ENCODE data around the gene FAM234A.

Gene FAM234A

DNA sequence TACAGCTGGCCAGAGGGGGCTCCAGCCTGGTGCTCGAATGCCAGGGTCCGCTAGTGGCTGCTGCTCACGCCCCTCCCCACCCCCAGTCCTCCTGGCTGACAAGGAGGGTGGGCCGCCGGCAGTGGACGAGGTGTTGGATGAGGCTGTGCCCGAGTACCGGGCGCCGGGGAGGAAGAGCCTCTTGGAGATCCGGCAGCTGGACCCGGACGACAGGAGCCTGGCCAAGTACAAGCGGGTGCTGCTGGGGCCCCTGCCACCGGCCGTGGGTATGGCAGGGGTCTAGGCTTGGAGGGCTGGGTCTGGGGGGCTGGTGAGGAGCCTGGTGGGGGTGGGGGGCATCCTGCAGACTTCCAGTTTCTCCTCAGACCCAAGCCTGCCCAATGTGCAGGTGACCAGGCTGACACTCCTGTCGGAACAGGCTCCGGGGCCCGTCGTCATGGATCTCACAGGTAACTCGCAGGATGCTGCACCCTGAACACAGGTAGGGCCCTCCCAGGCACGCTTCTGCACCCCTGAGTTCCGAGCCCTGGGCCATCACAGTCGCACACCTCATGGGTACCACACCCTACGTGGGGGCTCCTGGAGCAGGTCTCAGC lies 47.1 kb downstream of the FAM234A start:
- no peak for DNase-seq (ENCODE audit: low read depth)

DNA sequence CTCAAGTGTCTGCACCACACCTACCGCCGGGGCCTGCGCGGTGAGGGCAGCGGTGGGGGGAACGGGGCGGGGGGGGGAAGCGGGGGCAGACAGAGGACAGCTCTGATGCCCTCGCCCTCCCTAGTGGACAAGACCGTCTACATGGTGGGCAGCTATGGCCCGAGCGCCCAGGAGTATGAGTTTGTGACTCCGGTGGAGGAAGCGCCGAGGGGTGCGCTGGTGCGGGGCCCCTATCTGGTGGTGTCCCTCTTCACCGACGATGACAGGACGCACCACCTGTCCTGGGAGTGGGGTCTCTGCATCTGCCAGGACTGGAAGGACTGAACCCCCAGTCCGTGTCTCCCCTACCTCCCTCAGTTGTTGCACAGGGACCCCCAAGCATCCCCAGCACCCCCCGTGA lies 47.9 kb downstream of the FAM234A start:
- DNase-seq (ENCODE audit: low read depth): no peak

DNA sequence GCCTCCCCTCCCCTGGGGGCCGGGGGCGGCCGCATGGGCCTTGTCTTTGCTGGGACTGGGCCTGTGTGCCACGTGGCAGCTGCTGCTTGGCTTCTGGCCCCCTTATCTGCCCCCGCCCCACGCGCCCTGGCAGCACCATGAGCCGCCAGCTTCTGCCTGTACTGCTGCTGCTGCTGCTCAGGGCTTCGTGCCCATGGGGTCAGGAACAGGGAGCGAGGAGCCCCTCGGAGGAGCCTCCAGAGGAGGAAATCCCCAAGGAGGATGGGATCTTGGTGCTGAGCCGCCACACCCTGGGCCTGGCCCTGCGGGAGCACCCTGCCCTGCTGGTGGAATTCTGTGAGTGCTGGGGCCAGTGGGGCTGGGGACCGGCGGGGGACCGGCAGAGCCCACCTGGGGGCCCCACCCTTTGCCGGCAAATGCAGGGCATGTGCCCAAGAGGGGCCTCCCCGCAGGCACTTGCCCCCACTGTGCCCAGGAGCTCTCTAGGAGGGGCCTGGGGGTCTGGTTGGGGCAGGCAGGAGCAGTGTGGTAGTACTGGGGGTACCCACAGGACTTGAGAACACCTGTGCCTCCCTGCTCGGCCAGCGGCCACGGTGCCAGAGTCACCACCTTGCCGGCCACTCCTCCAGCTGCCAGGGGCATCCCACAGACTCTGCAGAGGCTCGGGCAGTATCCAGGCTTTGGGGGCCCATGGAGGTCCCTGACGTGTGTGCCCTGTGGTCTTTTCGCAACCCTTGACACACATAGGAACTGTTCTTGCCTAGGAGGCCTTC lies 48.6 kb downstream of the FAM234A start, which contains the start of gene PDIA2:
Gene PDIA2 (plus strand): TSS at position 132 of the 773 bp plus-strand sequence. CDS start 6 bp downstream, at position 138.
- no peak for DNase-seq (ENCODE audit: low read depth)

DNA sequence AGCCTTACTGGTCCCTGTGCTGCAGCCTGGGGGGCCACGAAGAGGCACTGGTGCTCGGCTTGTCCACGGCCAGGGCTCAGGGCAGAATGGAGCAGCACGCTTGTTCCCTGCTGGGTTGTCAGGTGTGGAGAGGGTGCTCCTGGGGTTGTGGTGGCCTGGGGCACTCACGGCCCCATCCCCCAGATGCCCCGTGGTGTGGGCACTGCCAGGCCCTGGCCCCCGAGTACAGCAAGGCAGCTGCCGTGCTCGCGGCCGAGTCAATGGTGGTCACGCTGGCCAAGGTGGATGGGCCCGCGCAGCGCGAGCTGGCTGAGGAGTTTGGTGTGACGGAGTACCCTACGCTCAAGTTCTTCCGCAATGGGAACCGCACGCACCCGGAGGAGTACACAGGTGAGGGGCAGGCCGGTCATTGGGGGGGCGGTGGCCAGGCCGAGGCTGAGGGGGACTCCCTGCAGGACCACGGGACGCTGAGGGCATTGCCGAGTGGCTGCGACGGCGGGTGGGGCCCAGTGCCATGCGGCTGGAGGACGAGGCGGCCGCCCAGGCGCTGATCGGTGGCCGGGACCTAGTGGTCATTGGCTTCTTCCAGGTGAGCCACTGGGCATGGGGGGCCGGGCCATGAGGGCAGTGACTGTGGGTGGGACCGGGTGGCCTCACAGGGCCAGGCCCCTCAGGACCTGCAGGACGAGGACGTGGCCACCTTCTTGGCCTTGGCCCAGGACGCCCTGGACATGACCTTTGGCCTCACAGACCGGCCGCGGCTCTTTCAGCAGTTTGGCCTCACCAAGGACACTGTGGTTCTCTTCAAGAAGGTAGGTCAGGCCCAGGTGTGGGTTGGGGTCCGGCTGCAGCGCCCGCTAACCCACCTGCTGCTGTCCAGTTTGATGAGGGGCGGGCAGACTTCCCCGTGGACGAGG lies 49.8 kb downstream of the FAM234A start:
- no peak for DNase-seq (ENCODE audit: low read depth)

DNA sequence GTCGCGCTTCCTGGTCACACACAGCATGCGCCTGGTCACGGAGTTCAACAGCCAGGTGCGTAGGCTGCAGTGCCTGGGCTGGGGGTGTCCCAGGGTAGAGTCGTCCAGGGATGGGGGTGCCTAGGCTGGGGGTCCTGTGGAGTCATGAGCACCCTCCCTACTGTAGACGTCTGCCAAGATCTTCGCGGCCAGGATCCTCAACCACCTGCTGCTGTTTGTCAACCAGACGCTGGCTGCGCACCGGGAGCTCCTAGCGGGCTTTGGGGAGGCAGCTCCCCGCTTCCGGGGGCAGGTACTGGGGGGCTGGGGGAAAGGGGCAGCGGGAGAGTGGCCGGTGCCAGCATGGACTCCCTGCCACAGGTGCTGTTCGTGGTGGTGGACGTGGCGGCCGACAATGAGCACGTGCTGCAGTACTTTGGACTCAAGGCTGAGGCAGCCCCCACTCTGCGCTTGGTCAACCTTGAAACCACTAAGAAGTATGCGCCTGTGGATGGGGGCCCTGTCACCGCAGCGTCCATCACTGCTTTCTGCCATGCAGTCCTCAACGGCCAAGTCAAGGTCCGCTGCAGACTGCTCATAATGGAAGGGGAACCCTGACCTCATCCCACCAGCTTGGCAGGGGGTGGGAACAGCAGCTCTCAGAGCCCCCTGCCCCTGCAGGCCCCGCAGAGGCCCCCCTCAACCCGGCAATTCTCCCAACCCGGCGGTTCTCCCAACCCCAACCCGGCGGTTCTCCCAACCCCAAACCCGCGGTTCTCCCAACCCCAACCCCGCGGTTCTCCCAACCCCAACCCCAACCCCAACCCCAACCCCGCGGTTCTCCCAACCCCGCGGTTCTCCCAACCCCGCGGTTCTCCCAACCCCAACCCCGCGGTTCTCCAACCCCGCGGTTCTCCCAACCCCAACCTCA lies 50.8 kb downstream of the FAM234A start:
- DNase-seq (ENCODE audit: low read depth): no peak

DNA sequence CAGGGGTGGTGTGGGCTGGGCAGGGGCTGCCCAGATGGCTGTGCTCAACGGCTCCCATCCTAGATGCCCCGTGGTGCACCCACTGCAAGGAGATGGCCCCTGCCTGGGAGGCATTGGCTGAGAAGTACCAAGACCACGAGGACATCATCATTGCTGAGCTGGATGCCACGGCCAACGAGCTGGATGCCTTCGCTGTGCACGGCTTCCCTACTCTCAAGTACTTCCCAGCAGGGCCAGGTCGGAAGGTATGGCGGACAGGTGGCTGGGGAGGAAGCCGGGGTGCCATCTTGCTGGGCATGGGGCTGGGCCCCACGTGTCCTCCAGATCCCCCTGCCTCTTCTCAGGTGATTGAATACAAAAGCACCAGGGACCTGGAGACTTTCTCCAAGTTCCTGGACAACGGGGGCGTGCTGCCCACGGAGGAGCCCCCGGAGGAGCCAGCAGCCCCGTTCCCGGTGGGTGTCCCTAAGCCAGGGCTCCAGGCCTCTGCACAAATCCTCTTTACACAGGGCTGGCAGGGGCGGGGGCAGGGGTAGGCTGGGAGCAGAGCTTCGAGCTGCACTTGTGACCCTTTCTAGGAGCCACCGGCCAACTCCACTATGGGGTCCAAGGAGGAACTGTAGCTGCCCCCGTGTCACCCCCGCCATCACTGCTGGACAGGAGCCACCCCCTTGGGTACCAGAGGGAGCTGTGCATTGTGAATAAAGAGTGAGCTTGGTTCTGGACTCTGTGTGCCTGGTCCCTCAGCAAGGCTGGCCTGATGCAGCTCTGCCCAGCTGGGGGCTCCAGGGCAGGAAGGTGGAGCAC lies 52.1 kb downstream of the FAM234A start:
- DNase-seq (ENCODE audit: low read depth): no peak

DNA sequence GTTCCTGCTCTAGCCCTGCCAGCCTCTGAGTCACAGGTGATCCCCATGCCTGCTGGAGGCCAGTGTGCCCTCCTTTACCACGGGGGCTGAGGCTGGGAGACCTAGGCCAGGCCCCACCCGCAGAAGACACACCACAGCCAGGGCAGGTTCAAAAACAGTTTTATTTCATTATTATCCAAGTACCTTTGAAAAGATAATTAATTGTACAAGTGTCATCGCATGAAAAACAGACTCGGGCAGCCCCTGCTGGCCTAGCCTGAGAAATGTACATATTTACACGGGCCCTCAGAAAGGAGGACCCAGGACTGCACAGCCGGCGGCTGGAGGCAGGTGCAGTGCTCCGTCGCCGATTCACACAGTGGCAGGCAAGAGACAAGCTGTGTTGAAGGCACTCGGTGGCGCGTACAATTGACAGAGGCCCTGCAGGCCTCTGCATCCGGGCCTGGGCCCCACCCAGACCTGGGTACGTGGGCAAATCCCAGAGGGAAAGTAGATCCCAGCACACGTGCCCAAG lies 52.7 kb downstream of the FAM234A start:
- DNase-seq (ENCODE audit: low read depth): no peak

DNA sequence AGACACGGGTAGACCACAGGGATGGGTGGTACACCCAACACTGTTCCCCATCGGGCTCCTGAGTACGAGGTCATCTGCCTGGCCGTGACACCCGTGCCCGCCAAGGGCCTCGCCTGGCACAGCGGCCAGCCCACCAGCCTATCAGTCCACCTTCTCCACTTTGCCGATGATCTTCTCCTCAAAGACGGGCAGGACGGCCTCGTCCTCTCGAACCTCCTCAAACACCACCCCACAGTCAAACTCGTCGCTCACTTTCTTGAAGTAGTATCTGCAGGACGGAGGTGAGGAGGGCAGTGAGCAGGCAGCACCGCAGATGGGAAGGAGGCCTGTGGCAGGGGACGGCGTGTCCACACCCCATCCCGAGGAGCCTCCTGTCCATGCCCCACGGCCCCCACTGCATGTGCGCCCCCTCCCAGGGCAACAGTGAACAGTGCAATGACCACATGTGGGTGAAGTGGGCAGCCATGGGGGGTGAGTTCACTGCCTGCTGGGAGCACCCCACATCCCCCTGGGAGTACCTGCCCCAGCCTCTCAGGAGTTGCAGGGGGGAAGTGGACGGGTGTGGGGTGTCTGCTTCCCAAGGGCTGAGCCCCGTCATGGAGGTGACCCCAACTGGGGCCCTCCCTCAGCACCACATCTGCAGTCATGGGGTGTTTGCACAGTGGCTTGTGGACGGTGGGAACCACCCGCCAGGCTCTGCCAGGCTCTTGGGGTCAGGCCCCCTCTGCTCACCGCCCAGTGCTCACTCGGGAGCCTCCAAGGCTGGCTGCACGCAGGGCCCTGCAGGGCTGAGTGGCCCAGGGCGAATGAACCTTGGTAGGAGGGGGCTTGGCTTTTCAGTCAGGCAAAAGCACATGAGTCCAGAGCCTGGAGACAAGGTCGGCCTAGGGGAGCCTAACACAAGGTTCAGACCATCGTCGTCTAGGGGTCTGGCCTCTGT lies 53.6 kb downstream of the FAM234A start:
- DNase-seq (ENCODE audit: low read depth): no peak

DNA sequence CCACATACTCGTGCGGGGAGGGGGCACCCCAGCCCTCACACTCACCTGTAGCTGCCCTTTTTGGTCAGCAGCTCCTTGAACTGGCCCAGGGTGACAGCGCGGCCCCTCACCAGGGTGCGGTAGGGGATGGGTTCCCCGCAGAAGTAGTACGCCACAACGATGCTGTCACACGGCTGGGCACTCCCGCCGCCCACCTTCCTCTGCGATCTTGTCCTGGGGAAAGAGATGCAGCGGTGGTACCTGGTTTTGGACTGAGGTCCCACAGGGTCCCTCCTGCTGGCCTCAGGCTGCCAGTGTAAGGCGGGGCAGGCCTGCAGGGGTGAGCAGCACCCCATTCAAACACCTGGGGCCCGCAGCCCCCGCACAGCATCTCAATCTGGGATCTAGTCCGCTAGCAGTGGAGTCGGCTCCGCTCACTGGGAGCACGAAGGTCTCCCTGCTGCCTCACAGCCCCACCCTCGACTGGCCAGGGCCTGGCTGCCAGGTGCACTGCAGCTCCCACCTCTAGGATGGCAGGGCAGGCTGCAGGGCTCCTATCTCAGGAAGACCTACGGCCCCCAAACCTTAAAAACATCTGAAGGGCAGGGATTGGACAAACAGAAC lies 54.9 kb downstream of the FAM234A start:
- DNase-seq (ENCODE audit: low read depth): no peak

DNA sequence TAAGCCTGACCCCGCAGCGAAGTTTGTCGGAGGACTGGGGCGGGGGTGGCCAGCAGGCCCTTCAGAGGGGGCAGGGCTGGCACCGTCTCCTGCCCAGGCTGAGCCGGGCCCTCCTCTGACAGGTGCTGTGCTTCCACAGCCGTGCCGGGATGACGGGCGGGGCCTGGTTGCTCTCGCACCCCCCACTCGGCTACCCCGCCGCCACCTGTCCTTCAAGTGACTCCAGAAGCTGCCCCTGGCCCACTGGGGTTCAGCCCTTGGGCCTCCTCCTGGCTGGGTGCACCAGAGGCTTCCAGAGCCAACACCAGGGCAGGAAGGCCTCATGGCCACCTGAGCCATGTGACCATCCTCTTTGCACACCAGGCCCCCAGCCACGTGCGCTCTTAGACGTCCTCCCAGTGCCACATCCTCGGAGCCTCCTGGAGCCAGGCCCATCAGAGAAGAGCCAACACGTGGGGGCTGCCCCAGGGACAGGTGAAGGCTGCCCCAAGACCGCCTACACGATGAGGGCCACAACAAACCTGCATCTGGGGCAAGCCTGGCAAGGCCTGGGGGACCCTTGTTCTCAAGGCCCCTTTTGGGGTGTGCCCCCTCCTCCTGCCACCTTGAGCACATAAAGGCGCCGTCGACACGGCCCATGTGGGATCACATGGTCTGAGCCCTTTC lies 55.5 kb downstream of the FAM234A start:
- no peak for DNase-seq (ENCODE audit: low read depth)

DNA sequence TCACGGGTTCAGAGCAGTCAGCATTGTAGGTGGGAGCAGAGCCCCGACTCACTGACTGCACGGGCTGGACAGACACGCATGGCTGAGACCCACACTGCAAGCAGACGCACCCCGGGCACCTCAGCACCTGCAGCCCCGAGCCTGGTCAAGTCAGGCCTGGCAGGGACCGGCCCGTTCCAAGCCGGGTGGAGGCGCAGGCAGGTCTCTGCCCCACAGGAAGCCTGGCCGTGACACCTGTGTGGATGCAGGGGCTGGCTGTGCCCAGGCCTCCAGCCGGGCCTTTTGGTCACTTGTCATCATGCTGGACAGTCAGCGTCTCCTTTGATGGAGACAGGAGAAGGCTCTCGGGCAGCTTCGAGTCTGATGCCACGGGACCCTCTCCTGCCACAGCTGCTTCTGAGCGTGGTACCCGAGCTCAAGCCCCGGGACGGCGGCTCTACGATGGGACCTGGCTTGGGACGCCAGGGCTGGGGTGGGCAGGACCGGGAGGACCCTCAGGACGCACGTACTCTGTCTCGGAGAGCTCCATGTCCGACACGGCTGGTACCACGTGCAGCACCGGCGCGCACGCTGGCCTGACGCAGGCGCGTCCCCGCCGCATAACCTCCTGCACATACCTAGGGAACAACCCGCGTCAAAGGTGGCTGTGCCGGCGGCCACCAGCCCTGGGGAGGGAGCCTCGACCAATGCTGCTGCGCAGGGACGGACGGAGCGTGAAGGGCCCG lies 56.2 kb downstream of the FAM234A start:
- no peak for DNase-seq (ENCODE audit: low read depth)

DNA sequence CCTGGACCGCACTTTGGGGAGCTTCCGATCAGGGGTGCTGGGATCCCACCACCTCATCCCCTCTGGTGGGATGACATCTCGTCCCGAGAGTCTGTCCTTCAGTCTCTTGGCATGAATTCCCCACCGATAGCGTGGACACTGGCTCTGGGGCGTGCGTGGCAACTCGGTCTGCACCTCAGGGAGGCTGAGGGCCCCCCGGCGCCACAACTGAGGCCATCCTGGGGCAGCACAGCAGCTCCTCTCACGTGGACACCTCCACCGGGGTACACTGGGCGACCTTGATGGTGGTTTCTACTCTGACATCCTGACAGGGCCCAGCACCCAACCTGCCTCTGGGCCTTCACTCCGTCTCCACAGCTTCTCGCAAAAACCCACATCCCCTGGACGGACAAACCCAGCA lies 56.9 kb downstream of the FAM234A start:
- DNase-seq (ENCODE audit: low read depth): no peak

DNA sequence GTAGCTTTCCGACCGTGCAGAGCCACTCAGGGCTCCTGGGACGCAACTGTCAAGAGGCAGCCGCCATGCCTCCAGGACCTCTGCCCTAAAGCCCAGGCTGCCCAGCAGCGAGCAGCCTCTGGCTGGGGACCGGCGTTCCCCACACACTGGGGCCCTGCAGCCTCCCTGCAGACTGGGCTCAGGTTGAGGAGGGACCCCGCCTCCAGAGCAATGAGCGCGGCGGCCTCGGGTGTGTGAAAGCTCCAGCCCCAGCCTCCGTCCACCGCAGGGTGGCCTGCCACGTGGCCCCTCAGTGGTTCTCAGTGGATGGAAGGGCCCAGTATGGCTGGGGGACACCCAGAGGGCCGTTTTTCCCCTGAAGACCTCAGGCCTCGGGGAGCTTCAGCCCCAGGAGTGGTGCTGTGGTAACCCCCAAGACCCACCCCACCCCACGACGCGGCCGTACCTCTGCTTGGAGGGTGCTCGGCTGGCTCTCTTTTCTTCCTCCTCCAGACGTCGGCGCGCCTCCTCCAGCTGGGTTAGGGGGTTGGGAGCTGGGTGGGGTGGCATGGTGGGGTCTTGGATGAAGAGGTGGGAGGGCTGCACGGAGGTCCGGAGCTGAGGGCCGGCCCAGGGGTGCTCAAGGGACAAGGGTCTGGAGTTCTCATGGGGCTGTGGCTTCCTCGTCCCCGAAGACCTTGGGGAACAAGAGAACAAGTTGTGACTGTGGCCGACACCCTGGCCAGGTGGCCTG lies 58.6 kb downstream of the FAM234A start:
- DNase-seq (ENCODE audit: low read depth): no peak

DNA sequence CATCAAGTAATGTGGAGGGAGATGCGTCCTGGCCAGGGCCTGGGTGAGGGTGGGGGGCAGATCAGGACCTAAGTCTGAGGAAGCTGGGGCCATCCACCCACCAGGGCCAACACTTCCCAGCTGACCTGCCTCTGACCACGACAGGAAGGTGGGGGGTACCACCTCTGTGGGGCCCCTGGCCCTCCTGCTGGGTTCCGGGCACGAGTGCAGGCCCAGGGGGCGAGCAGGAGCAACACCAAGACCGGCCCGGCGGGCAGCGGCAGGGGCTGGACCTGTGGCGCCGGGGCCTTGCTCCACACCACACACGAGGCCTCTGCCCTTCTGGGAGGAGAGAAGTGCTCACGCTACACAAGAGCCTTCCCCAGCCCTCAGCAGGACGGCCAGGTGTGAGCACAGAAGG lies 61.7 kb downstream of the FAM234A start:
- no peak for DNase-seq (ENCODE audit: low read depth)

DNA sequence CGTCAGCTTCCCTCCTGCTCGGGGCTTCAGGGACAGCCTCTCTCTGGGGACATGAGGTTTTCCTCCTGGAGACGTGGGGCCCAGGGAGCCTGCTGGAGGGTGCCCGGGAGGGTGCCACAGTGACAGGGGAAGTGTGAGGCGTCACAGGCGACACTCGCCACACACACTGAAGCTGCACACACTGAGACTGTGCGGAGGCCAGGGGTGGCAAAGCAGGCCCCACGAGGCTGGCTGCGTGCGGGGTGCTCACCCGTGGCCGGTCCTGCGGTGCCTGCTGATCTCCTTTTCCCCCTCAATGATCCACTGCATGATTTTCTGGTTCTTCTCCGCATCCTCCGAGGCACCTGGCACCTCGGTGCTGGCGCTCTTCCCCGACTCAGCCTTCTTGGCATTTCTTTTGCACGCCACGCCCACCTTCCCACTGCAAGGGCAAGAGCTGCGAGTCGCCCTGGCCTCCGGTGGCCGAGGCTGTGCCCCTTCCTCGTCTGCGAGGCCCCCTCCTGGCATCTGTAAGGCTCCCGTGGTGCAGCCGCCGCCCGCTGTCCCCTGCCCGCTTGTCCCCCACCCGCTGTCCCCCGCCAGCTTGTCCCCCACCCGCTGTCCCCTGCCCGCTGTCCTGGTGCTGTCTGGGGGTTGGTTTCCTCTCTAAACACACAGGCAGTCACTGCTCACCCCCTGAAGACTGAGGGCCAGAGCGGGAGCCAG lies 62.3 kb downstream of the FAM234A start:
- no peak for DNase-seq (ENCODE audit: low read depth)

DNA sequence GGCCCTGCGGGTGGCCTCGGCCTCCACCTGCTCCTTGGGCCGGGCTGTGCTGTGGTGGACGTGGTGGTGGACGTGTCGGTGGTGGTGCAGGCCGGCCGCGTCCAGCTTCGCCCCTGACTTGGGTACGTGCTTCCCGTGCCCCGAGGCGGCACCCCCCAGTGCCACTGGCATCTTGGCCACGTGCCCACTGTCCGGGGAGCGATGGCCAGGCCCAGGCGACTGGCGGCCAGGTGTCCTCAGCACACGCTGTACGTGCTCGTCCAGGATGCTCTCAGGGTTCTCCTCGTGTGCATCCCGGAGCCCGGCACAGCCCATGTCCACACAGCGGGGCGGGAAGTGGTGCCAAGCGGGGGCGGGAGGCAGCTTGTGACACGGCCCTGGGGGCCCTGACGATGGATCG lies 63.2 kb downstream of the FAM234A start:
- no peak for DNase-seq (ENCODE audit: low read depth)
